Panc1 (cell line): Measurements from ENCODE around the gene EML5.

Experiments
- CTCF ChIP-seq: fragments of 450-650 bp; IDR thresholded peaks from 2 replicates; pipeline ENCODE4 v1.5.1; 2017; ENCODE audit warnings: mild to moderate bottlenecking
- REST ChIP-seq, 2 experiments: IDR thresholded peaks; 2 replicates each; pipeline ENCODE4 v1.6.1; 2011 to 2012; ENCODE audit warnings: low read depth in 2 of 2, control low read depth in 1 of 2, low read length in 1 of 2, mild to moderate bottlenecking in 1 of 2, moderate library complexity in 1 of 2; ENCODE audit not compliant: insufficient read depth in 1 of 2

- TF ChIP-seq CTCF (no peak), REST (IDR thresholded peaks at IDR 0.05; ENCODE audit: insufficient read depth in 1 of 2, low read depth in 2 of 2, low read length in 1 of 2) (no peak)
These were observed 6.0 kb downstream of the EML5 start for GRCh38 chr14:88786715-88787114.
